Activated CD4-positive, alpha-beta memory T cell treated with anti-CD3 and anti-CD28 coated beads, Interleukin-2, amount 10 ng/mL, durations not matched to agents 7 days and 5 days (primary cell): Measurements from ENCODE around the gene CFL1. TPM values are rescaled to one million over a fixed set of nuclear protein-coding genes. Genes with fewer than 3 reads are reported as not detected.

Experiments used
- CTCF ChIA-PET: fragments of 350-600 bp; sonication (Branson Sonifier 250); formaldehyde crosslinking; loops from one replicate; lab custom pipeline; 2021; ENCODE audit warnings: antibody characterized with exemption, inconsistent platforms; lab: Charles Lee
- POLR2A ChIA-PET: fragments of 350-600 bp; sonication (Branson Sonifier 250); formaldehyde crosslinking; loops from one replicate; lab custom pipeline; 2021; ENCODE audit warnings: antibody characterized with exemption; lab: Charles Lee
- DNase-seq: peaks from one replicate; pipeline ENCODE4 v3.0.0-alpha.2; 2020
- H3K27ac Mint-ChIP-seq: one replicate; pipeline ENCODE4 v1.8.0; 2021; ENCODE audit warnings: mild to moderate bottlenecking, mixed read lengths
- H3K27me3 Mint-ChIP-seq: one replicate; pipeline ENCODE4 v1.8.0; 2021; ENCODE audit warnings: mixed read lengths
- H3K36me3 Mint-ChIP-seq: one replicate; pipeline ENCODE4 v1.8.0; 2021; ENCODE audit warnings: low read depth, mixed read lengths
- H3K4me1 Mint-ChIP-seq: one replicate; pipeline ENCODE4 v1.8.0; 2021; ENCODE audit warnings: mixed read lengths
- H3K4me3 Mint-ChIP-seq: one replicate; pipeline ENCODE4 v1.8.0; 2021; ENCODE audit warnings: mild to moderate bottlenecking, mixed read lengths
- H3K9me3 Mint-ChIP-seq: one replicate; pipeline ENCODE4 v1.8.0; 2021; ENCODE audit warnings: mixed read lengths
- total RNA-seq, 2 experiments: library from RNA; stranded (reverse); gene quantifications; one replicate each; pipeline ENCODE4 v1.2.3, GENCODE V29; 2021

CFL1 gene
- total RNA-seq, 2 experiments from 2014 or later = 1,733 to 1,734 TPM

DNA sequence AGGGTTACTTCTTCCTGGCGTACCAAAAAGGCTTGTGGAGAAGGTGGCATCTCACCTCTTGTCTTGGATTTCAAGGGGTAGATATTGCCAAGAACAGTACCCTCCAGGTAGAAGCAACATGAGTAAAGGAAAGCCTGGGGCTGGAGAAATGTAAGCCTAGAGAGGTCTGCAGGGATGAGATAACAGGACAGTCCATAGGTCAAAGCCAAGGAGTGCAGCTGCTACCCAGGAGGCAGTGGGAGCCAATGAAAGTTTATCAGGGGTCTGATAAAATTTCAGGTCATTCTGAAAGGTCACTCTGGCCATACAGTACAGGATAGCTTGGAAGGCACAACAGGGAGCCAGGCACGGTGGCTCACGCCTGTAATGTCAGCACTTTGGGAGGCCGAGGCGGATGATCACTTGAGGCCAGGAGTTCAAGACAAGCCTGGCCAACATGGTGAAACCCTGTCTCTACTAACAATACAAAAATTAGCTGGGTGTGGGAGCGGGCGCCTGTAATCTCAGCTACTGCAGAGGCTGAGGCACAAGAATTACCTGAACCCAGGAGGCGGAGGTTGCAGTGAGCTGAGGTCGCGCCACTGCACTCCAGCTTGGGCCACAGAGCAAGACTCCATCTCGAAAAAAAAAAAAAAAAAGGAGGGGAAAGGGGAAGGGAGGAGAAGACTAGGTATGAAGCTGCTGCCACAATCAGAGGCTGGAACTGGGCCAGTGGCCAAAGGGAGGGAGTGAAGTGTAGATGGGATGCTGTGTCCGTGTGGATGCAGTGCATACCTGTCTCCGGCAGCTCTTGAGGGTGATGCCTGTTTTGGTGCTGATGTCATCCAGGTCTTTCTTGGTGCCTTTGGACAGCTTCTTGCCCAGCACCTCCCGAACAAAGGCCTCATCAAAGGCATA, 29.1 kb upstream of the CFL1 start:
- Mint-ChIP-seq H3K9me3 (no peaks in the 10 kb centered on the region), H3K27ac (peak overlapping the region; percentile 90), H3K27me3 (no peaks in the 10 kb centered on the region), H3K36me3 (peaks cover 46% of the 10 kb centered on the region), H3K4me1 (peaks cover 67% of the 10 kb centered on the region), H3K4me3 (peak overlapping the region; percentile 97)
- CTCF ChIA-PET = interaction anchor here (0.6 to 10.0 kb wide), 21 partner anchors 8 to 175 kb away, joined by 3 to 251 read pairs (median 13); partner anchors contain the start of genes AP5B1, CFL1, CTSW and FOSL1
- POLR2A ChIA-PET = interaction anchor here (1.0 to 11.5 kb wide), 8 partner anchors 13 to 115 kb away, joined by 3 to 284 read pairs (median 40); partner anchors contain the start of genes BANF1, CFL1, EIF1AD and FOSL1
- no peak for DNase-seq

DNA sequence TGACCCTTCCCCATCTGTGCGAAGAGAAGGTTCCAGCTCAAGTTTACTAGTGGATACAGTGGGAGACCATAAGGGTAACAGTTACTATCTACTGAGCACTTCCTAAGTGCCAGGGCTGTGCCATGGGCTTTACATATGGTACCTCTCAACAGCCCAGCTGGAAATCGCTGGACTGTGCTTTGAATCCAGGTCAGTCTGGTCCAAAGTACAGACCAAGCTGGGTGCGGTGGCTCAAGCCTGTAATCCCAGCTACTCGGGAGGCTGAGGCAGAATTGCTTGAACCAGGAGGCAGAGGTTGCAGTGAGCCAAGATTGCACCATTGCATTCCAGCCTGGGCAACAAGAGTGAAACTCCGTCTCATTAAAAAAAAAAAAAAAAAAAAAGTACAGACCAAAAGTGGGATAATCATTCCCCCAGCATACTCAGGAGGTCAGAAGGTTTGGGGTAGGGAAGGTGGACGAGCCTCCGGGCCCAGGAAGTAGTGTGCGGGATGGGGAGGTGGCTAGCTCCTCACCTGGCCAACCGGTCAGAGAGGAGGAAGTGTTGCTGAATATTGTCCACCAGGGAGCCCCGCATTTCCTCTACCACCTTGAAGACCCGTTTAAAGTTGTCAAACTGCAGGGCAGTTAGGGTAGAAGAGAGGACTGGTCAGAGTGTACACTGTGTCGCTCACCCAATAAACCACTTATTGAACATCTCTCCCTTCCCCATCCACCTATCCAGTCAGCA, 28.0 kb upstream of the CFL1 start:
- H3K27me3 Mint-ChIP-seq = no peaks in the 10 kb centered on the region

DNA sequence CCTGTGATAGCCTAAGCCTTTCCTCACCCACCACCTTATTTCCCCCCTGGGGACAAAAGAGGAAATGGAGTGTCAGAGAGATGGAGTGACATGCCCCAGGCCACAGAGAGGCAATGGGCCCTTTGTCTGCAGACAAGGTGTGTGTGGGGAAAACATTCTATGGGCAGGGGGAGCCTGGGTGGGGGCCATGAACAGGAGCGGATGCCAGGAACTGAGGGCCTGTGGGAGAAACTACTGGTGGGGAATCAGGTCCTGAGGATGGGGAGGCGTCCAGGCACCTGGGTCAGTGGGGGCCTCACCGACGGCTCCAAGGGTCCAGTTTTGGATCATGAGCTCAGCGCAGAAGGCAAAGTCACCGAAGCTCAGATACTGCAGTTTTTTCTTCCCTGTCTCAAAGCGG, 27.3 kb upstream of the CFL1 start:
- peaks cover 82% of the 10 kb centered on the region for H3K4me1 Mint-ChIP-seq
- H3K9me3 Mint-ChIP-seq = no peaks in the 10 kb centered on the region
- POLR2A ChIA-PET = interaction anchor here (0.6 to 11.5 kb wide), 16 partner anchors 9 to 220 kb away, joined by 3 to 284 read pairs (median 4); partner anchors contain the start of genes C11orf68, CFL1, DRAP1 and FOSL1
- H3K4me3 Mint-ChIP-seq = no peak overlapping the region
- no peak for DNase-seq
- H3K27me3 Mint-ChIP-seq = no peaks in the 10 kb centered on the region
- CTCF ChIA-PET = interaction anchor here (1.0 to 10.0 kb wide), 41 partner anchors 9 to 268 kb away, joined by 3 to 251 read pairs (median 7); partner anchors contain the start of genes AP5B1, C11orf68, CFL1 and CST6
- H3K36me3 Mint-ChIP-seq = peaks cover 50% of the 10 kb centered on the region
- peak overlapping the region; percentile 52 for H3K27ac Mint-ChIP-seq

More for the DNA sequence above, 28.0 kb upstream of the CFL1 start:
- H3K4me3 Mint-ChIP-seq = peak overlapping the region; percentile 97
- no peak for DNase-seq
- peaks cover 76% of the 10 kb centered on the region for H3K4me1 Mint-ChIP-seq
- ChIA-PET CTCF (interaction anchor here (0.6 to 10.0 kb wide), 24 partner anchors 8 to 223 kb away, joined by 3 to 251 read pairs (median 8); partner anchors contain the start of genes AP5B1, CFL1, CST6 and KAT5), POLR2A (interaction anchor here (0.8 to 11.5 kb wide), 5 partner anchors 12 to 175 kb away, joined by 3 to 284 read pairs (median 55); partner anchors contain the start of genes CFL1, FOSL1 and MUS81)
- H3K27ac Mint-ChIP-seq = no peak overlapping the region
- H3K9me3 Mint-ChIP-seq = no peaks in the 10 kb centered on the region
- H3K36me3 Mint-ChIP-seq = peaks cover 47% of the 10 kb centered on the region

DNA sequence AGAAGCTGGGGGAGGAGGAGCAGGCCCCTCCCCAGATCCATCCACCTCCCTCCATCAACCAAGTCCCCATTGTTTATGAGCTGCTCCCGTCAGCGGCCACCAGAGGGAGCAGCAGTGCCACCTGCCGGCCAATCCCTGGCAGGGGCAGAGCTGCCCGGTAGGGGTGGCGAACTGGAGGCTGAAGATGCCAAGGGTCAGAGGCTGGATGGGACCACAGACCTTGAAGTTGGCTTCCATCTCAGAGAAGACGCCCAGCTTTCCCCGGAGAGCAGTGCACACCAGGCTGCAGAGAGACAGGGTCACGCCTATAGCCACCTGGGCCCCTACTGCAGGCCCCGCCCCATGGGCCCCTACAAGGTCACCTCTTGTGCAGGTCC, 26.7 kb upstream of the CFL1 start:
- no peaks in the 10 kb centered on the region for H3K27me3 Mint-ChIP-seq
- peak; percentile 87 for DNase-seq
- H3K27ac Mint-ChIP-seq = peak overlapping the region; percentile 73
- H3K9me3 Mint-ChIP-seq = no peaks in the 10 kb centered on the region
- no peak overlapping the region for H3K4me3 Mint-ChIP-seq
- peaks cover 50% of the 10 kb centered on the region for H3K36me3 Mint-ChIP-seq
- ChIA-PET POLR2A (interaction anchor here (0.6 to 11.5 kb wide), 18 partner anchors 9 to 732 kb away, joined by 3 to 284 read pairs (median 4); partner anchors contain the start of genes BANF1, C11orf68, CFL1 and DRAP1), CTCF (interaction anchor here (0.6 to 10.0 kb wide), 47 partner anchors 9 to 268 kb away, joined by 3 to 251 read pairs (median 4); partner anchors contain the start of genes AP5B1, C11orf68, CFL1 and CST6)
- H3K4me1 Mint-ChIP-seq = peaks cover 82% of the 10 kb centered on the region

DNA sequence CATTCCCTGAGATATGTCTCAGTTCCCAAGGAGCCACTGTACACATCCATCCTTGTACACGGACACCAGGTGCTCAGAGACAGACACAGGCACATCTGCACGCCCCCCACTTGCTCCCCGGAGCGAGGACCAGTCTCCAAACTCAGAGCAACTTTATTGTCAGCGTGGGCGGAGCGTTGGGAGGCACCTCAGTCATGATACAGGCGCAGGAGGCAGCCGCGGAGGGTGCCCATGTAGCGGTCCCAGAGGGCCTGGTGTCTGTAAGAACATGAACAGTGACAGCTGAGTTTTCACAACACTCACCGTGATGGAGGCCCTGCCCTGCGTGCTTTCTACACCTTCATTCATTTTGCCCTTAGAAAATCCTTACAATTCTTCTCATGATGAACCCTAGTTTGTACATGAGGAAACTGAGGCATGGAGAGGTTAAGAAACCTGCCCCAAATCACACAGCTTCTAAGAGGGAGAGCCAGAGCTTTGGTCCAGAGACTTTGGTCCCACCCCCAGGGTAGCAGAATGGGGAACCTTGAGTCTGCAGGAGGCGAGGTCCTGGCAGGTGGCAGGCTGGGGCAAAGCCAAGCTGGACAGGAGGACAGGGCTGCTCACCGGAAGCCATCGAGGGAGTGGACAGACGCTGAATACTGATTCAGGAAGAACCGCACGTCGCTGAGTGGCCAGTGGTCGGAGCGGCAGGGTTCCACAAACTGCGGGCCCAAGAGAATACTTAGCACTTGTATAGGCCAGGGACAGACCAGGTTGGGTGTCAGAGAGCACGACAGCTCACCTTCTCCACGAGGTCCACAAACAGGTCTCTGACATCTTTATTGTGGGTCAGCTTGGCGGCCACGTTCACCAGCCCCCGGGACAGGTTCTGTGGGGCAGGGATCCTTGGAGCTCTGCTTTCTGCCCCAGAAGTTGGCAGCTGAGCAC, 26.1 kb upstream of the CFL1 start:
- no peak for DNase-seq
- Mint-ChIP-seq H3K4me1 (peaks cover 82% of the 10 kb centered on the region), H3K9me3 (no peaks in the 10 kb centered on the region), H3K36me3 (peaks cover 50% of the 10 kb centered on the region), H3K27me3 (no peaks in the 10 kb centered on the region), H3K27ac (peak overlapping the region; percentile 73), H3K4me3 (no peak overlapping the region)
- CTCF ChIA-PET = interaction anchor here (0.6 to 10.0 kb wide), 45 partner anchors 9 to 267 kb away, joined by 3 to 251 read pairs (median 5); partner anchors contain the start of genes AP5B1, C11orf68, CFL1 and DRAP1
- POLR2A ChIA-PET = interaction anchor here (0.6 to 11.5 kb wide), 16 partner anchors 10 to 733 kb away, joined by 3 to 284 read pairs (median 4); partner anchors contain the start of genes BANF1, C11orf68, CFL1 and DRAP1

DNA sequence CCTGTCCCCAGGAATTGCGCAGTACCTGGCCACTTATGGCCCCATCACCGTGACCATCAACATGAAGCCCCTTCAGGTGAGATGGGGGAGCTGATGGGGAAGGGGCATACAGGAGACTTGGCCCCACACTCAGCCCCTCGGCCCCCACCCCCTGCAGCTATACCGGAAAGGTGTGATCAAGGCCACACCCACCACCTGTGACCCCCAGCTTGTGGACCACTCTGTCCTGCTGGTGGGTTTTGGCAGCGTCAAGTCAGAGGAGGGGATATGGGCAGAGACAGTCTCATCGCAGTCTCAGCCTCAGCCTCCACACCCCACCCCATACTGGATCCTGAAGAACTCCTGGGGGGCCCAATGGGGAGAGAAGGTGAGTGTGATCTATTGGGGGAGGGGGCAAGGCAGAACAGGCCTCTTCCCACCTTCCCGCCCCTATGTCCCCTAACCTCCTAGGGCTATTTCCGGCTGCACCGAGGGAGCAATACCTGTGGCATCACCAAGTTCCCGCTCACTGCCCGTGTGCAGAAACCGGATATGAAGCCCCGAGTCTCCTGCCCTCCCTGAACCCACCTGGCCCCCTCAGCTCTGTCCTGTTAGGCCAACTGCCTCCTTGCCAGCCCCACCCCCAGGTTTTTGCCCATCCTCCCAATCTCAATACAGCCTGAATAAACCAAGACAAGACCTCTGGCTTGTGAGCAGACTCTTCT, 25.2 kb upstream of the CFL1 start:
- no peak for DNase-seq
- Mint-ChIP-seq H3K4me1 (peaks cover 81% of the 10 kb centered on the region), H3K4me3 (no peak overlapping the region), H3K27ac (no peak overlapping the region), H3K9me3 (no peaks in the 10 kb centered on the region), H3K27me3 (no peaks in the 10 kb centered on the region), H3K36me3 (peaks cover 49% of the 10 kb centered on the region)
- ChIA-PET POLR2A (interaction anchor here (2.1 to 11.5 kb wide), 4 partner anchors 9 to 172 kb away, joined by 6 to 284 read pairs (median 23); partner anchors contain the start of genes CFL1, KAT5 and MUS81), CTCF (interaction anchor here (1.1 to 10.0 kb wide), 14 partner anchors 8 to 210 kb away, joined by 3 to 251 read pairs (median 14); partner anchors contain the start of genes AP5B1, C11orf68, CFL1 and DRAP1)

DNA sequence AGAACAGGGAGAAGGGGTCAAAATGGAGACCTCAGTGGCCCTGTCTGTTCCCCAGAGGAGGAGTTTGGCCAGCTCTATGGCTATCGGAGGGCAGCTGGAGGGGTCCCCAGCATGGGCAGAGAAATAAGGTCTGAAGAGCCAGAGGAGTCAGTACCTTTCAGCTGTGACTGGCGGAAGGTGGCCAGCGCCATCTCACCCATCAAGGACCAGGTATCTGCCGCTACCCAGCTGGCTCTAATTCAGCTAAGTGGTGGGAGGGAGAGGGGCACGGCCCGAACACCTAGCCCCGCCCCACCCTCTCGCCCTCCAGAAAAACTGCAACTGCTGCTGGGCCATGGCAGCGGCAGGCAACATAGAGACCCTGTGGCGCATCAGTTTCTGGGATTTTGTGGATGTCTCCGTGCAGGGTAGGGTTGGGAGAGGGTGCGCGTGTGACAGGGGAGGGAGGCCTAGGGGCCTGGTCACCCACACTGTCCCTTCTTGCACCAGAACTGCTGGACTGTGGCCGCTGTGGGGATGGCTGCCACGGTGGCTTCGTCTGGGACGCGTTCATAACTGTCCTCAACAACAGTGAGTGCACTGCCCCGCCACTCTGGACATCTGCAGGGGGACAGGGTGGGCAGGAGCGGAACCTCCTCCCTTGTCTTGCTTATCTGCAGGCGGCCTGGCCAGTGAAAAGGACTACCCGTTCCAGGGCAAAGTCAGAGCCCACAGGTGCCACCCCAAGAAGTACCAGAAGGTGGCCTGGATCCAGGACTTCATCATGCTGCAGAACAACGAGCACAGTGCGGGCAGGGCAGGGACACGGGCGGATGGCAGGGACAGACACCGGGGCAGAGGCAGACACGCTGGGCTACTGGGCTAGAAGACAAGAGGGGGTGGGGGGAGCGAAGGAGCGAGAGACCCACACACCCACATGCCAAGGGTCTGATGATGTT, 24.4 kb upstream of the CFL1 start:
- CTCF ChIA-PET = interaction anchor here (1.5 to 10.0 kb wide), 6 partner anchors 13 to 108 kb away, joined by 3 to 251 read pairs (median 22); partner anchors contain the start of genes CFL1 and MUS81
- Mint-ChIP-seq H3K36me3 (peaks cover 43% of the 10 kb centered on the region), H3K27ac (peak overlapping the region; percentile 88), H3K4me1 (peaks cover 78% of the 10 kb centered on the region), H3K9me3 (no peaks in the 10 kb centered on the region), H3K4me3 (no peak overlapping the region), H3K27me3 (no peaks in the 10 kb centered on the region)
- POLR2A ChIA-PET = interaction anchor here (0.9 to 6.6 kb wide), 6 partner anchors 8 to 216 kb away, joined by 3 to 51 read pairs (median 8); partner anchors contain the start of genes CCDC85B, FIBP, KAT5 and MUS81
- DNase-seq = no peak

DNA sequence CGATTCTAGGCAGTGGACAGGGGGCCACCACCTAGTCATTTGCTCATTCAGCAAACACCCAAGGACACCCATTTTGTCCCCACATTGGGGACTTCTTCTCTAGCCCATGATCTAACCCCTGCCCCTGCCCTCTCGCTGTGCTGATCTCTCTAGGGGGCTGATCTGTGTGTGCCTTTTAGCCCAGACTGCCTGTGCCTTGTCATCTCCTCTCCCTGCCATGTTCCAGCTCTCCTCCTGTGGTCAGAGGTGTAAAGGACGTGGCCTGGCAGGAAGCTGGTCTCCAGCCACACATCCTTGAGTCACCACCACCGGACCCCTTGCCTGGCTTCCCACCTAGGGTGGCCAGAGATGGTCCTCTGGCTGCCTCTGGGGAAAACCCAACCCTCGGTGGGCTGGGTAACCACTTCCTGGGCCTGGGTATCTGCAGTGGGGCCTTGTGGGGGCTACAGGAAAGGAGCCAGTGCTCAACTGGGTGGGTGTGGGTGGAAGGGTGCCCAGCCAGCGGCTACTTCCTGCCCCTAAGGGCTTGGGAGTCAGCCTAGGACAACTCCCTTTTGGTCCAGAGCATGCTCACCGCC, 23.0 kb upstream of the CFL1 start:
- peaks cover 68% of the 10 kb centered on the region for H3K4me1 Mint-ChIP-seq
- H3K4me3 Mint-ChIP-seq = peak overlapping the region; percentile 61
- ChIA-PET POLR2A (interaction anchor here (0.8 to 6.6 kb wide), 9 partner anchors 9 to 215 kb away, joined by 3 to 51 read pairs (median 3); partner anchors contain the start of genes CCDC85B, CFL1, FIBP and FOSL1), CTCF (interaction anchor here (1.5 to 3.5 kb wide), 3 partner anchors 8 to 21 kb away, joined by 3 to 21 read pairs (median 14); partner anchors contain the start of genes CCDC85B, FIBP and MUS81)
- H3K27ac Mint-ChIP-seq = peak overlapping the region; percentile 88
- peaks cover 34% of the 10 kb centered on the region for H3K36me3 Mint-ChIP-seq
- DNase-seq = no peak
- H3K27me3 Mint-ChIP-seq = no peaks in the 10 kb centered on the region
- no peaks in the 10 kb centered on the region for H3K9me3 Mint-ChIP-seq

DNA sequence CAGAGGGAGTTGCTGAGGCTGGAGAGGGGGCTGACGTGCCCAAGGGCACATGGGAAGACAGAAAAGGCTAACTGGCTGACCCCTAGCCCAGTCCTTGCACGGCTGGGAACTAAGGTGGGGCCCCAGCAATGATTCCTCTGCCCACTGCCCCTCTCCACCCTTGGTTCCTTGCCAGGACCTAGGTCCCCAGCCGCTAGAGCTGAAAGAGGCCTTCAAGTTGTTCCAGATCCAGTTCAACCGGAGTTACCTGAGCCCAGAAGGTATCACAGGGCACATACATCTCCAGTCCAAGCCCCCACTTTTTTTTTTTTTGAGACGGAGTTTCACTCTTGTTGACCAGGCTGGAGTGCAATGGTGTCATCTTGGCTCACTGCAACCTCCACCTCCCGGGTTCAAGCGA, 22.0 kb upstream of the CFL1 start:
- H3K36me3 Mint-ChIP-seq = peaks cover 27% of the 10 kb centered on the region
- ChIA-PET CTCF (interaction anchor here (3.1 to 3.5 kb wide), 2 partner anchors 9 to 20 kb away, joined by 14 to 21 read pairs; partner anchors contain the start of genes CCDC85B, FIBP and MUS81), POLR2A (interaction anchor here (0.9 to 6.6 kb wide), 7 partner anchors 10 to 169 kb away, joined by 3 to 51 read pairs (median 7); partner anchors contain the start of genes CCDC85B, CFL1, FIBP and KAT5)

More for the DNA sequence above, 22.0 kb upstream of the CFL1 start:
- DNase-seq = no peak
- no peaks in the 10 kb centered on the region for H3K27me3 Mint-ChIP-seq
- peak overlapping the region; percentile 88 for H3K27ac Mint-ChIP-seq
- no peaks in the 10 kb centered on the region for H3K9me3 Mint-ChIP-seq
- peaks cover 62% of the 10 kb centered on the region for H3K4me1 Mint-ChIP-seq
- peak overlapping the region; percentile 67 for H3K4me3 Mint-ChIP-seq
